Heart left ventricle (tissue), 16 donors: ENCODE measurements around the gene ID2. TPM values are rescaled to one million over a fixed set of nuclear protein-coding genes. Genes with fewer than 3 reads are reported as not detected.

Experiments used
- ATAC-seq, 4 donors: fragments of 200-7000 bp; cut with Tn5 transposase; one replicate each; pipeline ENCODE4 v1.9.1; 2020 to 2022; ENCODE audit warnings: moderate library complexity in 4 of 4, mild to moderate bottlenecking in 3 of 4, moderate number of reproducible peaks in 1 of 4
- DNase-seq, 5 donors: peaks; one replicate each; pipeline ENCODE4 v3.0.0-alpha.2; 2020
- H3K27ac ChIP-seq, 12 donors: fragments of 200-600 bp; sonication (generic) in 4 of 12; one replicate each; pipeline versions ENCODE4 v1.5.0 to v1.8.0; 2016 to 2022; ENCODE audit warnings: mild to moderate bottlenecking in 2 of 12
- H3K27me3 ChIP-seq, 9 donors: fragments of 200-600 bp; sonication (generic) in 2 of 9; one replicate each; pipeline versions ENCODE4 v1.5.1 to v1.8.0; 2016 to 2022; ENCODE audit warnings: mild to moderate bottlenecking in 3 of 9
- H3K36me3 ChIP-seq, 9 donors: fragments of 200-600 bp; sonication (generic) in 2 of 9; one replicate each; pipeline versions ENCODE4 v1.5.0 to v1.8.0; 2018 to 2022; ENCODE audit warnings: mild to moderate bottlenecking in 2 of 9
- H3K4me1 ChIP-seq, 12 donors: fragments of 200-600 bp; sonication (generic) in 4 of 12; one replicate each; pipeline versions ENCODE4 v1.5.0 to v1.8.0; 2016 to 2022; ENCODE audit warnings: mild to moderate bottlenecking in 3 of 12
- H3K4me3 ChIP-seq, 12 donors: fragments of 200-600 bp; sonication (generic) in 4 of 12; one replicate each; pipeline versions ENCODE4 v1.5.0 to v1.8.0; 2017 to 2022; ENCODE audit warnings: mild to moderate bottlenecking in 9 of 12, moderate library complexity in 4 of 12
- H3K9me3 ChIP-seq, 12 donors: fragments of 200-600 bp; sonication (generic) in 4 of 12; one replicate each; pipeline versions ENCODE4 v1.5.0 to v1.8.0; 2016 to 2022; ENCODE audit warnings: mild to moderate bottlenecking in 1 of 12
- POLR2A ChIP-seq, 2 donors: fragments of 450-650 bp; IDR thresholded peaks; one replicate each; pipeline ENCODE4 v1.6.1; 2017; ENCODE audit warnings: antibody characterized with exemption in 2 of 2, mild to moderate bottlenecking in 2 of 2, moderate library complexity in 2 of 2
- WGBS, 4 donors: extraction: QIAGEN DNeasy Blood & Tissue Kit in 2 of 4; methylation state at CpG; one replicate each; pipeline versions ENCODE4 v1.1.5 to v1.1.7; 2013 to 2018; 5-methylcytosine and 5-hydroxymethylcytosine counted together
- intact Hi-C, 10 donors: fragments of 100-400 bp; cut with DNase I; formaldehyde crosslinking; loops; one replicate each; pipeline versions ENCODE4 v1.11.1 to v1.14.2; 2022
- polyA plus RNA-seq, 2 donors: library from polyadenylated mRNA; stranded (reverse); fragments of 200-250 nt; gene quantifications; one replicate each; pipeline ENCODE4 v1.2.3, GENCODE V29; 2013
- total RNA-seq, 9 donors: library from RNA; depleted of rRNA in 2 of 9; stranded (reverse); fragments of >200 nt in 2 of 9; fragmentation: NEBNext Ultra II Directional in 3 of 9; extraction: Animal tissue kit (Norgen Biotek cat#: 25700) in 3 of 9; gene quantifications; one replicate each; pipeline versions ENCODE4 v1.1.0 to v1.2.4, GENCODE V29; 2016 to 2023
- TF ChIP-seq, protein P1 (sequence below), 12 donors: fragments of 200-600 bp; sonication (generic) in 4 of 12; IDR thresholded peaks; one replicate each; pipeline versions ENCODE4 v1.5.0 to v1.8.0; 2018 to 2022; ENCODE audit warnings: antibody characterized with exemption in 12 of 12, mild to moderate bottlenecking in 5 of 12
- donor health status: ischemic (EF 13 %, LVEDD 7.1; RV severe dilation, severe dysfunction).
- donor health status: healthy with polysubstance abuse.
- donor health status: DM: no; HTN: yes; CAD: no.
- donor health status: DM: no; HTN: no; CAD: no.
- donor health status: ischemic (EF 25% LVEDD 6.9; RV normal size, moderate dysfunction).
- donor health status: ischemic (EF 25% LVEDD 5.7; RV mildly dilated, moderate dysfunction).
- donor health status: healthy.
- donor health status: DM: yes; HTN: yes; CAD: no.
- donor health status: ischemic (EF 35%, LVEDD 5.7; RV mildly dilated, moderate dysfunction).
- donor health status: nonischemic (EF 11% LVEDD 7.7; RV severe dilation, severe dysfunction).
- donor health status: DM: yes; HTN: yes; CAD: no.
- donor health status: PGD.
- donor health status: ischemic (EF 29% LVEDD 5.4; RV normal size, mild dysfunction).
- donor health status: nonischemic (EF 23%, LVEDD 6.1; RV moderate dilation, normal function).

Gene ID2
- total and polyA plus RNA-seq, 11 donors = 17.3 to 121 (median 44.7) TPM

DNA sequence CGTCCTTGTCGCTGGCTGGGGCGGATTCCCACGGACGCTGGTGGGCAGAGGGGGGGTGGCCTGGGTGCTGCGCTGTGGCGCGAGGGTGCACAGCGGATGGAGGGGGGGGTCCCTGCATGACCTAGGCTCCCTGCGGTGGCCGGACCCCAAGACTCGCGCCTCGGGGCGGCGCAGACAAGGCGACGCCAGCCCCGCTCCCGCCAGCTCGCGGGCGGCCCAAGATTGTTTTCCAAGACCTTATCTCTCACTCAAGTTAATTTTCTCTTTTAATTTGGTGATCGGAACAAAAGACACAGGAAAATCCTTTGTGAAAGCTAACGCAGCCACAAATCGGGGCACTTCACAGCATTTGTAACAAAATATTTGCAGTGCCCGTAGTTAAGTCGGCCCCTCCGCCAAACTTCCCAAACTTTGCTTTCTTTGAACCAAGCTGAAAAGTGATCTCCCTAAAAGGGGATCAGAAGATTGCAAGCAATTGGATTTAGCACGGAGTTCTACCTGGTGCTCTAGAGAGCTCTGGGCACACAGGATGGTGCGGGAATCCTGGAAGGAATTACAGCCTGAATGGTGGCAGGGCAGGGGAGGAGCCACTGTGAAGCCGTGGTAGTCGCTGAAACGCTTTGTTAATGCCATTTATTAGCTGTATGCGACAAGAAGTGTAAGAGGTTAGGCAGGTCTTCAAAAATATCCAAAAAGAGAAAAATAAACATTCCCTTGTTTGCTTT, 4.8 kb upstream of the ID2 start:
- peak in 1 of 2 donors; percentile 3 for TF ChIP-seq POLR2A (IDR thresholded peaks at IDR 0.05)
- TF ChIP-seq, protein P1, sequence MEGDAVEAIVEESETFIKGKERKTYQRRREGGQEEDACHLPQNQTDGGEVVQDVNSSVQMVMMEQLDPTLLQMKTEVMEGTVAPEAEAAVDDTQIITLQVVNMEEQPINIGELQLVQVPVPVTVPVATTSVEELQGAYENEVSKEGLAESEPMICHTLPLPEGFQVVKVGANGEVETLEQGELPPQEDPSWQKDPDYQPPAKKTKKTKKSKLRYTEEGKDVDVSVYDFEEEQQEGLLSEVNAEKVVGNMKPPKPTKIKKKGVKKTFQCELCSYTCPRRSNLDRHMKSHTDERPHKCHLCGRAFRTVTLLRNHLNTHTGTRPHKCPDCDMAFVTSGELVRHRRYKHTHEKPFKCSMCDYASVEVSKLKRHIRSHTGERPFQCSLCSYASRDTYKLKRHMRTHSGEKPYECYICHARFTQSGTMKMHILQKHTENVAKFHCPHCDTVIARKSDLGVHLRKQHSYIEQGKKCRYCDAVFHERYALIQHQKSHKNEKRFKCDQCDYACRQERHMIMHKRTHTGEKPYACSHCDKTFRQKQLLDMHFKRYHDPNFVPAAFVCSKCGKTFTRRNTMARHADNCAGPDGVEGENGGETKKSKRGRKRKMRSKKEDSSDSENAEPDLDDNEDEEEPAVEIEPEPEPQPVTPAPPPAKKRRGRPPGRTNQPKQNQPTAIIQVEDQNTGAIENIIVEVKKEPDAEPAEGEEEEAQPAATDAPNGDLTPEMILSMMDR (IDR thresholded peaks at IDR 0.05) = no peak
- Histone ChIP-seq H3K36me3 (no peaks in the 10 kb centered on the region), H3K27ac (peak overlapping the region; percentile 88 to 100 (median 99)), H3K4me1 (peaks cover 0 to 51% (median 37%) of the 10 kb centered on the region in 12 donors), H3K4me3 (peak overlapping the region in 11 of 12 donors; percentile 19 to 87 (median 69)), H3K27me3 (peaks cover 0 to 18% (median 0%) of the 10 kb centered on the region in 9 donors), H3K9me3 (peaks cover 0 to 21% (median 11%) of the 10 kb centered on the region in 12 donors)
- 9 to 22% (median 11%) methylated on average over 30 to 35 of the region's 35 CpGs for WGBS, 4 donors
- ATAC-seq (no peak), DNase-seq (peak in 2 of 5 donors; percentile 19 to 27)
- intact Hi-C loops = loop anchor here in 7 of 10 donors (5.0 to 10.0 kb wide), 14 partner anchors 82 to 675 kb away; no protein-coding TSS in a partner anchor

DNA sequence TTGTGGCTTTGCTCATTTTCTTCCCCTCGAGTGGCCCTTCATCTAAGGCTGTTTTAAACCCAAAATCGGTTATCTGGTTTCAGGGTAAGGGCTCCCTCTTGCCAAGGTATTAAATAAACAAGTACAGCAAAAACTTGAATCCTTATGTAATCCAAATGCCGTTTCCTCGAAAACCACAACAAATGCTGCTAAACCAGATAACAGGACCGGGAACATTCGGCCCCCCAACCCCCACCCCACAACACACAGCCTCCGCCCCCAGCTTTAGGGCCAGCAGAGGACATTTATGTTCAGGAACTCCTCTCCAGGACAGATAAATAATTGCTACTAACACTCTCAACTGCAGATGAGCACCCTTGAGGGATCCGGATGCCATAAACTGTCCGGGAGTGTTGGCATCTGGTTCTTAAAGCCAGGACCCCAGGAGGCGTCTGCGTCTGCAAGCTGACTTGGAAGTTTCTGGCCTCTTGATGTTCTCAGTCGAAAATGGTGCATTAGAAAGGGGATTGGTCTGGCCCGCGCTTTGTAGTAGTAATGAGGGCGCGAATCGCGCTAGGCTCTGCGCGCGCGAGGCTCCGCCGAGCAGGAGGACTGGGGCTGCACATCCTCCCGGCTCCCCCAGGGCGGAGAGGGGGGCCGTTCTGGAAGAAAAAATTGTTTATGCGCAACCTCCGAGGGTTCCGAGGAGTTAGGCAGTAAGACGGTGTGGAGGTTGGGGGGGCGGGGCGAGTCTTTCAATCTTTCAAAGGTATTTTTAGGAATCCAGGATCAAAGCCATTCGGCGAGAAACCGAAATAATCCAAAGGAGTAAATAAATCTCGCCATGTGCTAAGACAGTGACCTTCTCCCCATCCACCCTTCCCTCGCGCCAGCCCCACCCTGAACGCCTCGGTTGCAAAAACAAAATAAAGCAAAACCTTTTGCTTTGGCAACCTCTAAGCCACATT, 3.9 kb upstream of the ID2 start:
- Histone ChIP-seq H3K4me3 (peak overlapping the region in 11 of 12 donors; percentile 23 to 87 (median 69)), H3K27ac (peak overlapping the region; percentile 88 to 100 (median 99)), H3K27me3 (peaks cover 0 to 18% (median 0%) of the 10 kb centered on the region in 9 donors), H3K9me3 (peaks cover 0 to 21% (median 11%) of the 10 kb centered on the region in 12 donors), H3K36me3 (no peaks in the 10 kb centered on the region), H3K4me1 (peaks cover 0 to 51% (median 37%) of the 10 kb centered on the region in 12 donors)
- WGBS, 4 donors = 0 to 3% (median 1%) methylated on average over 41 of the region's 41 CpGs
- peak in 4 of 5 donors; percentile 54 to 73 (median 62) for DNase-seq
- ATAC-seq = peak in 1 of 4 donors; percentile 10
- TF ChIP-seq POLR2A (IDR thresholded peaks at IDR 0.05) = no peak
- TF ChIP-seq, protein P1 (IDR thresholded peaks at IDR 0.05) = no peak
- intact Hi-C loops = loop anchor here in 7 of 10 donors (5.0 to 10.0 kb wide), 14 partner anchors 83 to 676 kb away; no protein-coding TSS in a partner anchor

DNA sequence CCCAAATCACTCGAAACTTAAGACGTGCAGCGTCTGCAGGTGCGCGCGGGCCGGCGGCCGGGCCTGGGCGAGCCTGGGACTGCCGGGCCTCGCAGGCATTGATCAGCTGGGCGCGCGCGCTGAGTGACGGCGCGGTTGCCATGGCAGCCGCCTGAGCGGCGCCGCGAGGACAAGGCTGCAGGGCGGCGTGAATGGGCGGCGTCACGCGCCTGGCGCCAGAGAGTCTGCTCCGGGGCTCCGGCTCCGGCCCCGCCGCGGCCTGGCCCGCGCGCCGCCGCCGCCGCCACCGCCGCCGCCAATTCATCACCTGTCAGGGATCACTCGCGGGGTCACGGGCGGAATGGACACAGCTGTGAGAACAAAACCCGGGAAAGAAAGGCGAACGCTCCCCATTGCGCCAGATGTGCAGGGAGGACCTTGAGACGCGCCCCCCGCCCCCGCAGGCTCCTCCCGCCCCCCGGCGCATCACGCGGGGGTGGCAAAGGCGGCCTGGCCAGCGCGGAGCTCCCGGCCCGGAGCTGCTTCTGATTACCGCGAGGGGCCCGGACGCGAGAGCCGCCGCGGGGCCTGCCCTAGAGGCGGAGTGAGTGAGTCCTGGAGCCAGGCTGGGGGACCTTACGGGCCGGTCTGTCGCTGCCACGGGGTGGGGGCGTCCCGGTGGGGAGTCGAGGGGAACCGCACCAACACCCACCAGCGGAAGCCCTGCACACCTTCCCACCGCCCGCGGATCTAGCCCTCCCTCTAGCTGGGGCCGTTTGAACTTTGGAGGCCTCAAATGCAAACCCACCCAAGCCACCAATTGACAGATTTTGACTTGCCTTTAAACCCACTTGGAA, 2.9 kb upstream of the ID2 start:
- Histone ChIP-seq H3K27me3 (peaks cover 0 to 18% (median 0%) of the 10 kb centered on the region in 9 donors), H3K36me3 (no peaks in the 10 kb centered on the region), H3K9me3 (peaks cover 0 to 16% (median 9%) of the 10 kb centered on the region in 12 donors), H3K4me1 (peaks cover 0 to 54% (median 37%) of the 10 kb centered on the region in 12 donors), H3K4me3 (peak overlapping the region; percentile 32 to 87 (median 69)), H3K27ac (peak overlapping the region; percentile 88 to 100 (median 99))
- TF ChIP-seq, protein P1 (IDR thresholded peaks at IDR 0.05) = peak in 4 of 12 donors; percentile 8 to 43 (median 23)
- TF ChIP-seq POLR2A (IDR thresholded peaks at IDR 0.05) = peak; percentile 14 to 27
- DNase-seq = peak; percentile 95 to 98 (median 96)
- 0 to 2% (median 1%) methylated on average over 23 to 91 of the region's 91 CpGs for WGBS, 4 donors
- intact Hi-C loops = loop anchor here in 7 of 10 donors (5.0 to 10.0 kb wide), 14 partner anchors 84 to 677 kb away; no protein-coding TSS in a partner anchor
- peak; percentile 56 to 83 (median 71) for ATAC-seq
